HG03103 (cell line): ENCODE data around the gene FBXO7.

ENCODE experiments used
- ATAC-seq: cut with Tn5 transposase; IDR thresholded peaks from one replicate; pipeline ENCODE4 v1.9.1; 2021; ENCODE audit warnings: low read depth; ENCODE audit not compliant: unreplicated experiment

The FBXO7 gene

GRCh38 chr22:32487461-32487860 lies 12.8 kb downstream of the FBXO7 start:
- no peak for ATAC-seq

GRCh38 chr22:32489377-32489776 lies 14.8 kb downstream of the FBXO7 start:
- ATAC-seq: no peak

- no peak for ATAC-seq
Observed at GRCh38 chr22:32490279-32490678, 15.7 kb downstream of the FBXO7 start.

GRCh38 chr22:32492111-32492510 lies 17.5 kb downstream of the FBXO7 start:
- ATAC-seq: no peak

GRCh38 chr22:32493551-32493950 lies 18.9 kb downstream of the FBXO7 start:
- no peak for ATAC-seq

GRCh38 chr22:32494971-32495370 lies 20.4 kb downstream of the FBXO7 start:
- no peak for ATAC-seq

- ATAC-seq: no peak
Observed at GRCh38 chr22:32499666-32500065, 25.1 kb downstream of the FBXO7 start.

GRCh38 chr22:32501836-32502752 lies 27.5 kb downstream of the FBXO7 start:
- no peak for ATAC-seq

GRCh38 chr22:32509045-32509444 lies 34.4 kb downstream of the FBXO7 start:
- no peak for ATAC-seq

GRCh38 chr22:32511274-32511673 lies 36.7 kb downstream of the FBXO7 start:
- ATAC-seq: no peak

GRCh38 chr22:32511776-32512175 lies 37.2 kb downstream of the FBXO7 start:
- no peak for ATAC-seq

- no peak for ATAC-seq
Observed at GRCh38 chr22:32512267-32512982, 37.8 kb downstream of the FBXO7 start.

GRCh38 chr22:32515084-32515483 lies 40.5 kb downstream of the FBXO7 start:
- ATAC-seq: no peak

GRCh38 chr22:32517488-32517887 lies 42.9 kb downstream of the FBXO7 start:
- ATAC-seq: no peak

GRCh38 chr22:32517921-32518320 lies 43.3 kb downstream of the FBXO7 start:
- ATAC-seq: no peak

GRCh38 chr22:32518381-32518780 lies 43.8 kb downstream of the FBXO7 start:
- ATAC-seq: no peak

GRCh38 chr22:32518848-32519247 lies 44.2 kb downstream of the FBXO7 start:
- ATAC-seq: no peak

- ATAC-seq: no peak
Observed at GRCh38 chr22:32520612-32521011, 46.0 kb downstream of the FBXO7 start.

GRCh38 chr22:32522237-32522636 lies 47.6 kb downstream of the FBXO7 start:
- no peak for ATAC-seq

- no peak for ATAC-seq
Observed at GRCh38 chr22:32527756-32528155, 53.1 kb downstream of the FBXO7 start.

GRCh38 chr22:32528316-32528715 lies 53.7 kb downstream of the FBXO7 start:
- ATAC-seq: no peak
